LNCAP (cell line): Measurements from ENCODE around the gene SORCS3.

Source experiments
- TF ChIP-seq, protein P1 (sequence below): fragments of 450-650 bp; IDR thresholded peaks from 2 replicates; pipeline ENCODE4 v1.5.1; 2017; ENCODE audit warnings: mild to moderate bottlenecking

The SORCS3 gene

DNA sequence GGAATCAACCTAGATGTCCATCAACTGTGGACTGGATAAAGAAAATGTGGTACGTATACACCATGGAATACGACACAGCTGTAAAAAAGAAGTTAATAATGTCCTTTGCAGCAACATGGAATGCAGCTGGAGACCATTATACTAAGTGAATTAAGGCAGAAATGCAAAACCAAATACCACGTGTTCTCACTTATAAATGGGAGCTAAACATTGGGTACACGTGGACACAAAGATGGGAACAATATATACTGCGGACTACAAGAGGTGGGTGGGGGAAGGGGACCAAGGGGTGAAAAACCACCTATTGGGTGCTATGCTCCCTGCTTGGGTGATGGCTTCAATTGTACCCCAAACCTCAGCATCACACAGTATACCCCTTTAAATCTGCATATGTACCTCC, 385.5 kb downstream of the SORCS3 start:
- TF ChIP-seq, protein P1, sequence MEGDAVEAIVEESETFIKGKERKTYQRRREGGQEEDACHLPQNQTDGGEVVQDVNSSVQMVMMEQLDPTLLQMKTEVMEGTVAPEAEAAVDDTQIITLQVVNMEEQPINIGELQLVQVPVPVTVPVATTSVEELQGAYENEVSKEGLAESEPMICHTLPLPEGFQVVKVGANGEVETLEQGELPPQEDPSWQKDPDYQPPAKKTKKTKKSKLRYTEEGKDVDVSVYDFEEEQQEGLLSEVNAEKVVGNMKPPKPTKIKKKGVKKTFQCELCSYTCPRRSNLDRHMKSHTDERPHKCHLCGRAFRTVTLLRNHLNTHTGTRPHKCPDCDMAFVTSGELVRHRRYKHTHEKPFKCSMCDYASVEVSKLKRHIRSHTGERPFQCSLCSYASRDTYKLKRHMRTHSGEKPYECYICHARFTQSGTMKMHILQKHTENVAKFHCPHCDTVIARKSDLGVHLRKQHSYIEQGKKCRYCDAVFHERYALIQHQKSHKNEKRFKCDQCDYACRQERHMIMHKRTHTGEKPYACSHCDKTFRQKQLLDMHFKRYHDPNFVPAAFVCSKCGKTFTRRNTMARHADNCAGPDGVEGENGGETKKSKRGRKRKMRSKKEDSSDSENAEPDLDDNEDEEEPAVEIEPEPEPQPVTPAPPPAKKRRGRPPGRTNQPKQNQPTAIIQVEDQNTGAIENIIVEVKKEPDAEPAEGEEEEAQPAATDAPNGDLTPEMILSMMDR: no peak

DNA sequence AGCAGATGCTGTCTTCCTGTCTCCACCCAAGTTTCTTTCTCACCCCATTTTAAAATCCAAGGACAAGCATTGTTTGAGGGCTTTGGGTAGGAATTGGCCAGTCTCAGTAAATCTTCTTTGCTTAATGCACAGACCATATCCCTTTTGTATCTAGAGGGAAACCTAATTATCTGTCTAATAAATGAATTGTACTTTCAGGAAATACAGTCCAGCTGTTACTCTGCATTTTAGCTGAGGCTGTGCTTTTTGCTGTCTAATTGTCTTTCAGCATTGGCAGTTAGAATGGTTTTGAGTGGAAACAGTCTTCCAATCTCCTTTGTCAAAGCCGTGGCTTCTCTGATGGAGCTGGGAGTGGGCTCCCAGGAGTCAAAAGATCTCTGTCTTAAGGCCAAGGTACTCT, 388.2 kb downstream of the SORCS3 start:
- TF ChIP-seq, protein P1: no peak

DNA sequence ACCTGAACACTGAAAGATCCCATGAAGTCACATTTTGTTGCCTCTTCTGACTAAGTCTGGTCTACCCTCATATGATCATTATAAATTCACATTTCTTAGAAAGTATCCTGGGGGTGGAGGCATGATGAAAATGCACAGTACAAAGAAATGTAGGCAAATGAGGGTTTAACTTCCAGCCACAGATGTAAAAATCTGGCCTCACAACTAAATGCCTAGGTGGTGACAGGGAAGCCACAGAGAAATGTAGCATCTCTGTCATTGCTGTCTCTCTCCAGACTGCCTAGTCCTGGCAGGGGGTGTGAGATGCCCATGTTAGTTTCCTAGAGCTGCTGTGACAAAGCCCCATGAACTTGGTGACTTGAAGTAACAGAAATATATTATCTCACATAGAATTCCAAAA, 395.9 kb downstream of the SORCS3 start:
- TF ChIP-seq, protein P1: no peak

DNA sequence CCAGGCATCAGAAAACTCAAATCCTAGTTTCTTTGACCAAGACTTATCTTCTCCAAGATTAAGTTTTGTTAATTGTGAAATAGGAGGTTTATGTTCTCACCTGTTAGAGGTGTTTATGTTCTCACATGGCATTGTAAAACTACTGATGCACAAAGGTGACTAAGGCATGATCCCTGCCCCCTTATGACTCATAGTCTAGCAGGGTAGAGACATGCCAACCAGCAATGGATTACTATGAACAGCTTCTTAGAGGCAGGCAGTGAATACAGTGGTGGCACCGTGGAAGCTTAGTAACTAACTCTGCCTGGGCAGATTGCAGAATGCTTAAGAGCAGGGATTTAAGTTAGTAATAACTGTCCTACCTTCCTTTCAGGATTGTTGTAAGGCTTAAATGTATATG, 400.9 kb downstream of the SORCS3 start:
- TF ChIP-seq, protein P1: no peak

DNA sequence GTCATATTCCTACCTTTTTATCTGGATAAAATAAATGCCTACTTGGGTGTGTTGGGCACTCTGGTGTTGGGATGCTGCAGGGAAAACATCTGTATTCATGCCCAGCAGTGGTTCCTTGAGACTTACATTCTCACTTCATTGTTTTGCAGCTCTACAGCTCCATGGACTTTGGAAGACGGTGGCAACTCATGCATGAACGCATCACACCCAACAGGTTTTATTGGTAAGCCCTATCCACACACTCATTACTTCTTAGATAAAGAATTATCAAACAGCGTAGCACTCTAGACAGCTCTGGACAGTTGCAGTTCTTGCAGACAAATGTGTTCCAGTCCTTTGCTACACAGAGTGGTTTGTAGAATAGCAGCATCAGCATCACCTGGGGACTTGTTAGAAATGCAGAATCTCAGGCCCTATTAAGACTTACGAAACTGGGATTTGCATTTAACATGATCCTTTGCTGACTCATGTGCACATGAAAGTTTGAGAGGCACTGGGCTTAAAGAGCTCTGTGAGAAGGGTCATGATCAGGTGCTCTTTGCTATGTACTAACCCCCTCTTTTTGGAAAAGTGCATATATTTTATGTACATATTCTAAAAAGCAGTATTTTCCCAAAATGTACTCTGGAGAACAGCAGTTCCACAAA, 401.9 kb downstream of the SORCS3 start:
- TF ChIP-seq, protein P1: no peak

DNA sequence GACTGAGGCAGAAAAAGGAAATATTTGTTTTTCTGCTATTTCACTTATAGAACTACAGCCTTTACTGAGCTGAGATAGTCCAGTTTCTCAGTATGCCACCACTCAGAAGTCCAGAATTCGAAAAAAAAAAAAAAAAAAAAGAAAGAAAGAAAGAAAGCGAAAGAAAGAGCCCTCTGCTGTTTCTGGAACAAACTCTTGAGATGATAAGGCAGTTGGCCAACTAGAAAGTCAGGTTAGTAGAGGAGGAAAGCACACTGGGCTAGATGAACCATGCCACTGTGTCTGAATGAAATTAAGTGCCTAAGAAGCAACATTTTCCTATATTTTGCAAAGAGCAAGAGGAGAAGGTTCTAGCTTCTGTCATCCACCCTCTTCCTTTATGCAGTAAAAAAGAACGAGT, 403.8 kb downstream of the SORCS3 start:
- TF ChIP-seq, protein P1: no peak

DNA sequence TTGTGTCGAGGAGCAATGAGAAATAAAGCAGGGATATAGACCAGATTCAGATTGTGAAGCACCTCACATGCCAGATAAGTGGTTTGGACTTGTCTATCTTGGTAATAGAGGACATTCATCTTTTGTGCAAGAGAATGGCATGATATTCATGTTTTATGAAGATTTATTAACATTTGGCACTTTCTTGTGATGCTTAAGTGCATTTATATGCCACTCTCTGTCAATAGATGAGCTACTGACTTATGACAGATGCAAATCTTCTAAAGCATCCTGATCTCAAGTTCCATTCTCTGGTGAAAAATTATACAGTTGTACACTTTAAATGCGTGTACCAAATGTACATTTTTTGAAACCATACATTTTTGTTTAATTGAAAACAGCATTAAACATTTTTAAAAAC, 415.3 kb downstream of the SORCS3 start:
- TF ChIP-seq, protein P1: no peak

DNA sequence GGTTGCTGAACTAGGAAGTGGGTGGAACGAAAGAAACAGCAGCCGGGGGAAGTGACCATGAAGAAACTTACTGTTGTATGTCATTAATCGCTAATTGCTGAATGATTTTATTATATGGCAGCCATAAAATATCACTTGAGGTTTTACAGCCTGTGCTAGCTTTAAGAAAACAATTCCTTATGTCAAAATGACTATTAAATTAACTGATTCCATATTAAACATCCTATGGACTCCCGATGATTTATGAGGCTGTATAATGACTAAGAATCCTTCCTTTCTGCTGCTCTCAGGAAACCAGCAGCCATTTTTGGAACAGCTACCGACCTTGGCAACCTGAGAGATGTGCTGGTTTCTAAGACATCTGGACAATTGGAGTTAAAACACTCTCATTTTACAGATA, 421.9 kb downstream of the SORCS3 start:
- TF ChIP-seq, protein P1: no peak
